ENCODE measurements around the gene METTL25.

The METTL25 gene

GRCh38 chr12:82470906-82471512, 112.7 kb downstream of the METTL25 start:
- DNase-seq (ENCODE audit: low read depth in 2 of 2) = no peak

- DNase-seq (ENCODE audit: low read depth in 2 of 2) = no peak
These were observed 114.9 kb downstream of the METTL25 start for GRCh38 chr12:82473111-82473754.

- DNase-seq (ENCODE audit: low read depth in 2 of 2) = no peak
These were observed 116.0 kb downstream of the METTL25 start for GRCh38 chr12:82474181-82474797.

- DNase-seq (ENCODE audit: low read depth in 2 of 2) = no peak
These were observed 116.5 kb downstream of the METTL25 start for GRCh38 chr12:82474798-82475184.

GRCh38 chr12:82475211-82475610, 116.9 kb downstream of the METTL25 start:
- DNase-seq (ENCODE audit: low read depth in 2 of 2) = no peak

GRCh38 chr12:82476511-82476910, 118.2 kb downstream of the METTL25 start:
- DNase-seq (ENCODE audit: low read depth in 2 of 2) = no peak

GRCh38 chr12:82479511-82479910, 121.2 kb downstream of the METTL25 start:
- no peak for DNase-seq (ENCODE audit: low read depth in 2 of 2)

GRCh38 chr12:82480606-82481005, 122.3 kb downstream of the METTL25 start:
- no peak for DNase-seq (ENCODE audit: low read depth in 2 of 2)

- no peak for DNase-seq (ENCODE audit: low read depth in 2 of 2)
These were observed 123.6 kb downstream of the METTL25 start for GRCh38 chr12:82481954-82482353.

- no peak for DNase-seq (ENCODE audit: low read depth in 2 of 2)
These were observed 128.4 kb downstream of the METTL25 start for GRCh38 chr12:82486524-82487235.

- DNase-seq (ENCODE audit: low read depth in 2 of 2) = no peak
These were observed 146.1 kb downstream of the METTL25 start for GRCh38 chr12:82504409-82504808.

GRCh38 chr12:82505150-82505549, 146.8 kb downstream of the METTL25 start:
- no peak for DNase-seq (ENCODE audit: low read depth in 2 of 2)

GRCh38 chr12:82507686-82508085, 149.4 kb downstream of the METTL25 start:
- DNase-seq (ENCODE audit: low read depth in 2 of 2) = no peak

GRCh38 chr12:82510386-82510785, 152.1 kb downstream of the METTL25 start:
- no peak for DNase-seq (ENCODE audit: low read depth in 2 of 2)

GRCh38 chr12:82514880-82515279, 156.6 kb downstream of the METTL25 start:
- DNase-seq (ENCODE audit: low read depth in 2 of 2) = no peak

- no peak for DNase-seq (ENCODE audit: low read depth in 2 of 2)
These were observed 157.3 kb downstream of the METTL25 start for GRCh38 chr12:82515652-82516051.

GRCh38 chr12:82517027-82517426, 158.7 kb downstream of the METTL25 start:
- DNase-seq (ENCODE audit: low read depth in 2 of 2) = no peak

- no peak for DNase-seq (ENCODE audit: low read depth in 2 of 2)
These were observed 159.5 kb downstream of the METTL25 start for GRCh38 chr12:82517808-82518207.

- no peak for DNase-seq (ENCODE audit: low read depth in 2 of 2)
These were observed 161.2 kb downstream of the METTL25 start for GRCh38 chr12:82519510-82519909.

GRCh38 chr12:82522285-82522684, 164.0 kb downstream of the METTL25 start:
- no peak for DNase-seq (ENCODE audit: low read depth in 2 of 2)

GRCh38 chr12:82522762-82523161, 164.4 kb downstream of the METTL25 start:
- no peak for DNase-seq (ENCODE audit: low read depth in 2 of 2)

GRCh38 chr12:82523996-82524395, 165.7 kb downstream of the METTL25 start:
- no peak for DNase-seq (ENCODE audit: low read depth in 2 of 2)

GRCh38 chr12:82524641-82525040, 166.3 kb downstream of the METTL25 start:
- DNase-seq (ENCODE audit: low read depth in 2 of 2) = no peak
